GM12891 (cell line): ENCODE results near the gene ADAM11.

Source experiments
- POLR2A ChIP-seq: IDR thresholded peaks from 2 replicates; pipeline ENCODE4 v1.6.1; 2011; ENCODE audit warnings: low read depth, low read length, control low read depth
- POLR2AphosphoS5 ChIP-seq: IDR thresholded peaks from 2 replicates; pipeline ENCODE4 v1.6.1; 2011; ENCODE audit warnings: low read depth, low read length, control low read depth
- SPI1 ChIP-seq: IDR thresholded peaks from 2 replicates; pipeline ENCODE4 v1.6.1; 2011; ENCODE audit warnings: low read depth, low read length, control low read depth

DNA sequence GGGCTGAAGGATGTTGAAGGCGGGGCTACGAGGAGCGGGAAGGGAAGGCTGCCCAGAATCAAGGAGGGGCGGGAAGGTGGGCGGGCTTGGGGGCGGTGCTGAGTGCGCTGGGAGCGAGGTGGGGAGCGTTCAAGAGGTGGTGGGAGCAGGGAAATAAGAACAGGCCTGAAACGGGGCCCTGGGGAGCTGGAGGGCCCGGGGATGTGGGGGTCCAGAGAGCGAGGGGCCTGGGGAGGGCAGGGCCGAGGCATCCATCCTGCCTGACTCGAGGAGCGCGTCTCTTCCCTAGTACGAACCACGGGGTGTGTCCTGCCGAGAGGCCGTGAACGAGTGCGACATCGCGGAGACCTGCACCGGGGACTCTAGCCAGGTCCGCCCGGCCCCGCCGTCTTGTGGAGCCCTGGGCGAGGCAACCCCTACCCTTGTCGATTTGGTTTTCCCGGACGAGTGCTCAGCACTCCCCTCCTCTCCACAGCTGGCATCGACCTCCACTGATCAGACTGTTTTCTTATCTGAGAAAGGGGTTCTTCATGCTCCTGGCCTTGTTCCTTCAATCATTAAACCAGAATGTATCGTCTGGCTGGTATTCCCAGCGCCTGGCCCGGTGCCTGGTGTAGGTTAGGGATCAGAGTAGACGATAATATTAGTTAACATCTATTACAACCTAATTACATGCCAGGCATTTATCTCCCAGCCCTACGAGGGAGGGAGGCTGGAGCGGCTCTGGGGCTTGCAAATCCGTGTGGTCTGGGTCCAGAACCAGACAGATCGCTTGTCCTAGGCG lies 17.2 kb downstream of the ADAM11 start:
- TF ChIP-seq POLR2AphosphoS5 (no peak), SPI1 (no peak), POLR2A (no peak)
